Activated CD4-positive, alpha-beta T cell treated with anti-CD3 and anti-CD28 coated beads, Interleukin-2, amount 10 ng/mL, durations not matched to agents 24 days and 14 days (primary cell): ENCODE data around the gene PTPRZ1. TPM values are rescaled to one million over a fixed set of nuclear protein-coding genes. Genes with fewer than 3 reads are reported as not detected.

Experiments used
- DNase-seq: peaks from one replicate; pipeline ENCODE4 v3.0.0; 2022
- H3K27ac Mint-ChIP-seq: one replicate; pipeline ENCODE4 v1.8.0; 2022; ENCODE audit warnings: mild to moderate bottlenecking, mixed read lengths
- H3K27me3 Mint-ChIP-seq: one replicate; pipeline ENCODE4 v1.8.0; 2022; ENCODE audit warnings: mixed read lengths
- H3K36me3 Mint-ChIP-seq: one replicate; pipeline ENCODE4 v1.8.0; 2022; ENCODE audit warnings: low read depth, mild to moderate bottlenecking, mixed read lengths
- H3K4me1 Mint-ChIP-seq: one replicate; pipeline ENCODE4 v1.8.0; 2021; ENCODE audit warnings: mixed read lengths
- H3K4me3 Mint-ChIP-seq: one replicate; pipeline ENCODE4 v1.8.0; 2022; ENCODE audit warnings: mild to moderate bottlenecking, moderate library complexity, mixed read lengths
- H3K9me3 Mint-ChIP-seq: one replicate; pipeline ENCODE4 v1.8.0; 2021; ENCODE audit warnings: mixed read lengths
- intact Hi-C: fragments of 100-400 bp; cut with micrococcal nuclease; formaldehyde crosslinking; loops from one replicate; pipeline ENCODE4 v1.15.1; 2023
- total RNA-seq: library from RNA; stranded (reverse); gene quantifications from 2 replicates; pipeline ENCODE4 v1.2.3, GENCODE V29; 2022

The PTPRZ1 gene
- total RNA-seq, 1 donor from 2014 or later: not detected

GRCh38 chr7:122095642-122096041 lies 222.7 kb downstream of the PTPRZ1 start:
- Mint-ChIP-seq H3K27ac (no peak overlapping the region), H3K36me3 (no peaks in the 10 kb centered on the region), H3K4me3 (no peak overlapping the region), H3K4me1 (no peaks in the 10 kb centered on the region), H3K27me3 (no peaks in the 10 kb centered on the region), H3K9me3 (no peaks in the 10 kb centered on the region)
- intact Hi-C loops: no loop called here
- DNase-seq: no peak

DNA sequence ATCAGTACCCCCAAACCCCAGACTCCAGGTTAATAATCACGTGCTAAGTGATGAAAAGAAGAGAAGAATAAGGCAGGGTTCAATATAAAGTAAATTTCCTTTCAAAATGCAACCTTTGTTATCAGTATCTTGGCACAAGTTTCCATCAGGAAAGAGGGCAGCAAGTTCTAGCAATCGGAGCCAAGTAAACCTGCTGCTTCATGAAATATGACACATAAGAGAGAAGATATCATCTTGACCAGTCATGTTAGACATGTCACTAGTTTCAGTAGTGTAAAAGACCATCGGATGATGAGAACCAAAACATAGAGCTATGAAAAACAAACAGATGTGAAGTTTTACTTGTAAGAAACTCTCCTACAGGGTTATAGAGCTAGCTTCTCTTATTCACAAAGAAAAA lies 227.1 kb downstream of the PTPRZ1 start:
- H3K9me3 Mint-ChIP-seq: no peaks in the 10 kb centered on the region
- no peaks in the 10 kb centered on the region for H3K27me3 Mint-ChIP-seq
- H3K36me3 Mint-ChIP-seq: no peaks in the 10 kb centered on the region
- intact Hi-C loops: no loop called here
- H3K4me1 Mint-ChIP-seq: no peaks in the 10 kb centered on the region
- no peak overlapping the region for H3K4me3 Mint-ChIP-seq
- no peak for DNase-seq
- H3K27ac Mint-ChIP-seq: no peak overlapping the region

DNA sequence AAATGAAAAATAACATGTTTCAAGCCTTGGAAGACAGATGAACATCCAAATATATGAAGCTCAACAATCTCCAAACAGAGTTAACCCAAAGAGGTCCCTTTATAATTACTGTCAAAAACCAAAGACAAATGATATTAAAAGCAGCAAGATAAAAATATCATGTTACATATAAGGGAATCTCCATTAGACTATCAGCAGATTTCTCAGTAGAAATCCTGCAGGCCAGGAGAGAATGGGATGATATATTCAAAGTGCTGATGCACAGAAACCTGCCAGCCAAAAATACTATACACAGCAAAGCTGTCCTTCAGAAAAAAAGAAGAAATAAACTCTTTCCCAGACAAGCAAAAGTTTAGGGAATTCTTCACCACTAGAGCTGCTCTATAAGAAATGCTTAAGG lies 230.1 kb downstream of the PTPRZ1 start:
- H3K36me3 Mint-ChIP-seq: no peaks in the 10 kb centered on the region
- H3K9me3 Mint-ChIP-seq: peaks cover 11% of the 10 kb centered on the region
- no peak overlapping the region for H3K4me3 Mint-ChIP-seq
- H3K27ac Mint-ChIP-seq: no peak overlapping the region
- intact Hi-C loops: no loop called here
- DNase-seq: no peak
- no peaks in the 10 kb centered on the region for H3K27me3 Mint-ChIP-seq
- no peaks in the 10 kb centered on the region for H3K4me1 Mint-ChIP-seq
